Activated CD4-positive, alpha-beta T cell treated with anti-CD3 and anti-CD28 coated beads, Interleukin-2, amount 50 U/mL, for 24 hours (primary cell): ENCODE data around the gene AP3S1.
"Not testable (repeated sequence)": the region's sequence is repeated elsewhere in the genome, so short reads cannot be mapped to it uniquely, and the experiment has no call there.

Experiments
- DNase-seq, 2 donors: peaks; one replicate each; pipeline ENCODE4 v3.0.0-alpha.2; 2020; ENCODE audit warnings: low read depth in 1 of 2, low spot score in 1 of 2

The AP3S1 gene

DNA sequence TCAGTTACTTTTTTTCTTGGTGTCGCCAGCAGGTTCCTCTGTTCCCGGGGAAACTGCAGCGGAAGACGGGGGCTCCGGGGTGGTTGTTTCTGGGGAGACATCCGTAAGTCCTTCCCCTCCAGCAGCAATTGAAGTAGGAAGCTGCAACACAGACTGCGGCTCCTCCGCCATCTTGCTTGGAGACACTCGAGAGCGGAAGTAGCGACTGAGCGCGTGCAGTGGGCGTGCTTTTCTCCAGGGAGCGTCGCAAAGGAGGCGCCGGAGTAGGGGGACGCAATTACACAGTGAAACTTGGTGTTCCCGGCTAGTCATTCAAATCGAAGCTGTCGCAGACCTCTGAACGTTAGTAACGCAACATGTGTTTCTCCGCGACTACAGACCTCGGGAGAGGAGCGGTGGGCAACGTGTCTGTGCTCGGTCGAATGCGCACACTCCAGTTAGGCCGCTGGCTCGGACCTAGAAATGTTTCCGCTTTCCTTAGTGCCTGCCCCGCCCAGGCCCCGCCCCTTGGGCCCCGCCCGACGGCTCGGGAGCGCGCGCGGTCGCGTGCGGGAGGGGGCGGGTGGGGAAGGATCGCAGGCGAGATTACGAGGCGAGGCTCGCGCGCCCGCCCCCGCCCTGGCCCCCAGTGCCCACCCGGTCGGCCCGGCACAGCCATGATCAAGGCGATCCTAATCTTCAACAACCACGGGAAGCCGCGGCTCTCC lies at the start of gene AP3S1, which contains the start of gene ATG12:
Gene AP3S1, plus strand, starts transcription at position 554 of the 707 bp plus-strand sequence. Its CDS starts 103 bp downstream, at position 657.
Gene ATG12, minus strand, starts transcription at position 184 of the 707 bp plus-strand sequence. Its CDS starts 13 bp downstream, at position 171.
- DNase-seq, result peak; percentile 86 to 87

DNA sequence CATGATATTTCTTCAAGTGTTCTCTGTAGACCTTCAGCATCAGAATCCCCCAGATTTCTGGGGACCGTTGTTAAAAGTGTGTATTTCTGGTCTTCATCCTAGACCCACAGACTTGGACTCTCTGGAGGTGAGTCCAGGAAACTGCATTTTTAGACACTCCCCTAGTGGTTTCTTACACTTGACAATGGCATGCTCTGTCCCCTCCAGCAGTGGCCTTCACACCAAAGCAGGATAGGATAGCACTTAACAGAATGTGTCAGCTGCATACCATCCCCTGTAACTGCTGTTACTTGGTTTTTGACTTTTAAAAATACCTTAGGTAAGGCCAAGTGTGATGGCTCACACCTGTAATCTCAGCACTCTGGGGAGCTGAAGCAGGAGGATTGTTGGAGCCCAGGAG lies 46.0 kb upstream of the AP3S1 start:
- no peak for DNase-seq

GRCh38 chr5:115796656-115797055 lies 45.1 kb upstream of the AP3S1 start:
- DNase-seq, result no peak

DNA sequence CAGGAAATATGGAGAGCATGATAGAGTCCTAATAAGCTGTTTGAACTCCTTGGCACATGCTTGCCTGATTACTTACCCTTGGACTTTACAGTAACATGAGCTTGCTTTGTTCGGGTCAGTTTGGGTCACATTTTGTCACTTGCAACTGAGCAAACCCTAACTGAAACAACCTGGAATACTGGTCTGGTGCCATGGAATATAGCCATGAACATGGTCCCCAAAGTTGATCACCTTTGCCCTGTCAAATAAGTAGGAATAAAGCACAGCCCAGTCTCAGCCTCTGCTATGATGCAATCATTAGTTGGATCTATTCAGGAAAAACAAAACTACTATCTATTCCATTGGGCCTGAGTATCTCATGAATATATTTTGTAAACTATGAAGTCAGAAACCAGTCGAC lies 43.5 kb upstream of the AP3S1 start:
- DNase-seq, result no peak

DNA sequence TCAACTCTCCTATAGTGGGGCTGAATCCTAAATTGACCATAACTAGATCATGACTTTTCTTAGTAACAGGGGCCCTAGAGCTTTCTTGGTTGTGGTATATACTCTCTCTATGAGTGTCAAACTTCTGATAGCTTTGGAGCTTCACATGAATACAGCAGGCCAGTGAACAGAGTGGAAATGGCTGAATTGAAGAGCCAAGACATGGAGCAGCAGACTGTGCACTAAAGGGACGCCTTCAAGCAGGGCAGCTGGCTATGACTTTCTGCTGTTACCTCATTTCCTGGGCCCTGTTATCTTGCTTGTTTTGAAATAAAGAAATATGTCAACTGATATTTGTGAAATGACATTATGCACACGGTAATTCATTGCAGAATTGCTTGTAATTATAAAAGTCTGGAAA lies 41.6 kb upstream of the AP3S1 start:
- DNase-seq, result no peak

DNA sequence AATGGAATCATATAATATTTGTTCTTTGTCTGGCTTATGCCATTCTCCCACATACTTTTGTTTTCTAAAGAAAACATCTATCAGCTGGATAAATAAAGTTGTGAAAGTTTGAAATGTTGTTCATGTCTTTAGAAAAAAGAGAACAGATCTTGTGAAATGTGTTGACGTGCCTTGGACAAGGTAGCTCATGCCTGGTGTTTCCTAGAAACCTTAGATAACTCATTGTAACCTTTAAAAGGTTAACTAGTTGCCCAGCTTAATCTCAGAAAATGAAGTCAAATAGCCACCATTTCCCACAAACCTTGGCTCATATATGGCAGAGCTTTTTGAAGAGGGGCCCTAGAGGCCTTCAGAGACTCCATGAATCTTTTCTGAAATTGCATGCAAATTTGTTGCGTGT lies 40.6 kb upstream of the AP3S1 start:
- DNase-seq, result no peak

- no peak for DNase-seq
Observed at GRCh38 chr5:115801984-115802383, 39.8 kb upstream of the AP3S1 start.

GRCh38 chr5:115806986-115807653 lies 34.6 kb upstream of the AP3S1 start:
- no peak for DNase-seq

- DNase-seq, result no peak
Observed at GRCh38 chr5:115807654-115808052, 34.1 kb upstream of the AP3S1 start.

DNA sequence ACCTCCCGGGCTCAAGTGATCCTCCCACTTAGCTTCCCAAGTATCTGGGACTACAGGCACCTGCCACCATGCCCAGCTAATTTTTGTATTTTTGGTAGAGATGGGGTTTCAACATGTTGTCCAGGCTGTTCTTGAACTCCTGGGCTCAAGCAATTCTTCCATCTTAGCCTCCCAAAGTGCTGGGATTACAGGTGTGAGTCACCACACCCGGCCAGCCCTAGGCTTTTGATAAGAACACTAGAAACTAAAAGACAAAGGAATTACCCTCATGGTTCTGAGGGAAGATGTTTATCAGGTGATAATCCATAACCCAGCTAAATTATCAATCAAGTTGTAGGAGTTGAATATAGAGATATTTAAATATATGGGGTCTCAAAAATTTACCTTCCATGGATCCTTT lies 33.7 kb upstream of the AP3S1 start:
- DNase-seq, result not testable (repeated sequence)

GRCh38 chr5:115809946-115810345 lies 31.8 kb upstream of the AP3S1 start:
- DNase-seq, result no peak

- DNase-seq, result no peak
Observed at GRCh38 chr5:115810761-115811160, 31.0 kb upstream of the AP3S1 start.

DNA sequence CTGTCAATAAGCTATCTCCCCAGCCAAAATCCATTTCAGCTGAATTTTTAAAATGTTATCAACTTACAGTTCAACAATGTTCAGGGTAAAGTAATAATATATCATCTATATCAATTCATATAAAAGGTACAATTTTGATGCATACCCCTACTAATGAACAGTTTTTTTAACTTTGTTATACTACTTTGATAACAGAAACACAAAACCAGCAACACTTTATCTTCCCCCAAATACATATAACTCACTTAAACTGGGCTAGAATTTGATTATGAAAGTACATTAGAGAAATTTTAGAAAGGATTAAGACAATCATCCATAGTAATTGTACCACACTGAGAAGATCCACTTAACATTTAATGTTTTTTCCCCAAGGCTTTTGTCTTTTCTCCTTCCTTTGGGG lies 30.3 kb upstream of the AP3S1 start:
- no peak for DNase-seq

DNA sequence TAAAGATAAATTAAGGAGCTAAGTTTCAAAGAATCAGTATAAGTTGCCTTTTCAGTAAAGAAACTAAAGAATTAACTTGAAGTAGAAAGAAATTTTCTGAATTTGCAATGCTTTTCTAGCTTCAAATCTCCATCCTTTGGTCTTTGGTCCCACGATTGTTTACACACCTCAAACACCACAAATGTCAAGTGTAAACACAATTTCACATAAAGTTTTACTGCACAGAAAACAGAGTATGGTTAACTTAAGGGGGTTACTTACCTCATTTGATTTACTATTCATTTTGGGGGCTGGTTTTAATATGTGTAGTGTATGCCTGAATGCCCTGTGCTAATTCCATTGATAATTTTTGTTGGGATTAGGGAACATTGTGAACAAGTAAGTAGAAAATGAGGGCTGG lies 29.4 kb upstream of the AP3S1 start:
- no peak for DNase-seq

- no peak for DNase-seq
Observed at GRCh38 chr5:115813719-115814118, 28.0 kb upstream of the AP3S1 start.

- no peak for DNase-seq
Observed at GRCh38 chr5:115815006-115815692, 26.6 kb upstream of the AP3S1 start.

DNA sequence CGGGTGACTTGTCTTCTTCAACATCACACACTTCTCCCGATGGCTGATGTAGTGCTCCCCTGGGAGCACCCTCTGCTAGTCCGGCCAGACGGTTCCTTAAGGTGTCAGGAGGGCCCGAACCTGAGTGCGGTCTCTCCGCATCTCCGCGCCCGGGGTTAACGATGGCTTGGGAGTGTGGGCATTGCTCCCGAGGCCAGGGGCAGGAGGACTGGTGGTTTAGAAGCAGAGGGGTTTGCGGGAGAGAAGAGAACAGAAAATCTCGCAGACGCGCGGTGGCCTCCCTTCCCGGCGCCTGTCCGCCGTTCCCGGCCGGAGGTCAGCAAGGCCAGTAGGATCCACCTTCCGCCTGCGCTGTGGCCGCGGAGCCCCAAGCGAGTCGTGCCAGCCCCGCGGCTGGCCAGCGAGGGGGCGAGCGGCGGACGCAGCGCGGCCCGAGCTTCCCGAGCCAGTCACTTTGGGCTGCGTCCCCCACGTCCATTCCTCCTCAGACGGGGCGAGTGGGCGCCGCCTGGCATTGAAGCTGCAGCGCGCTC lies 26.0 kb upstream of the AP3S1 start:
- DNase-seq, result no peak

DNA sequence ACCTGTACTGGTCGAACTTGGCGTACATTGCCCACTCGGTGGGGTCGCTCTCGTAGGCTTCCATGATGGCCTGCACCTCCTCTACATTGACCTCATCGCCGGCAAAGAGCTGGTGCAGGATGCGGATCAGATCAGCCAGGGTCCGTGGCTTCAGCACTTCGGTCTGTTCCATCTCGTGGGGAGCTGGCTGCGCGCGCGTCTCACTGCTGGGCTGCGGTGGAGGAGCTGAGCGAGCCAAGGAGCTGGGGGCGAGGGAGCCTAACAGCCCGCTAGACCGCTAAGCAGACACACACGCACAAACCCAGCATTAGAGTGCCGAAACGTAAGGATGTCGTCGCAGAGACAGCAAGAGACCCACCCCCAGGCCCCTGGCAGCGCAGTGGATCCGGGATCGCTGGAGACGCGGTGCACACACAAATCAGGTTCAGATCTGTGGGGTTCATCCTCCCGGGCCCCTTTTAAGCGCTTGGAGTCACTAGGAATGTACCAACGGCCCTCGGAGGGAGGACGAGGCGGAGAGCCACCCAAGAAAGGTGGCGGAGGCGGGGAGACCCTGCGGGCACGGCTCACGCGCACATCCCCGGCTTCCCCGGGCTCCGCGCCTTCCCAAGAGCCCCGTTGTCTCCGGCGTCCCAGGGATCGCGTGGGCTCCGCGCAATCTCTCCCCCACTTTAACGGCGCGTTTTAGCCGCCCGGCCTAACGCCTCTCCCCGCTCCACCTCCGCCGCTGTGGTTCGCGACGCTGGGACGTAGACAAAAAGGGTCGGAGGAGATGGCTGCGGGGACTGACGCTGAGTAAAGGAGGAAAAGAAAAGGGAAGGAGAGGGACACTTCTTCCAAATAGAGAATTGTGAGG lies 25.3 kb upstream of the AP3S1 start, which contains the start of gene CDO1:
Gene CDO1, minus strand, starts transcription at position 434 of the 856 bp plus-strand sequence. Its CDS starts 262 bp downstream, at position 172.
- no peak for DNase-seq

- DNase-seq, result no peak
Observed at GRCh38 chr5:115817386-115817785, 24.3 kb upstream of the AP3S1 start.

GRCh38 chr5:115818821-115819220 lies 22.9 kb upstream of the AP3S1 start:
- no peak for DNase-seq

GRCh38 chr5:115820846-115821245 lies 20.9 kb upstream of the AP3S1 start:
- DNase-seq, result no peak
